Measurements from ENCODE around the gene ANOS1. TPM values are rescaled to one million over a fixed set of nuclear protein-coding genes. Genes with fewer than 3 reads are reported as not detected.

Gene ANOS1
- total RNA-seq, 1 donor from 2014 or later = 4.2 TPM

DNA sequence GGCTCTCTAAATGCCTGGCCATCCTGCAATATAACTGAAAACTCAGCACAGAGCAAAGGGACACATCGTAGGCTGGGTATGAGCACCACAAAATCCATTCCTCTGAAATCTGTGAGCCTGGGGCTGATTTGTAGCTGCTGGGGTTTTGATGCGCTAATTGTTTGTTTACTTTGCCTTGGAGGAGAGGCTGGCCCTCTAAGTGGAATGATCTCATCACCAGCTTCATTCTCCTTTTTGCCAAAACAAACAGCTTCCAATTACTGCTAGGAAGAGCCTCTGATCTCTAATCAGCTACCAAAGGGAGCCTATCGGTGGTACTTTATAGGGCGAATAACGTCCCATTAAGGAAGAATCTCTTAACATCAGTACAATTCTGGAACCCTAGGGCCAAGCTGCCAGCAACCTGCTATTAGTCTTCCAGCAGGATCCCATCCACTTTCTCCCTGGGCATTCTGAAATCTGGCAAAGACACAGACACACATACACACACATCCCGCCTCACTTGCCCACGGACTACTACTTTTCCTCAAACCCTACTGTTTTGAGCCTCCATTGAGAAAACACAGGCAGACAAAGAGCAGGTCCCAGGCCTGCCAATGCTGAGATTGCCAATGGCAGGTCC lies 5.8 kb downstream of the ANOS1 start:
- intact Hi-C loops (cut with DNase I) = no loop called here
- DNase-seq (ENCODE audit: low spot score) = no peak

DNA sequence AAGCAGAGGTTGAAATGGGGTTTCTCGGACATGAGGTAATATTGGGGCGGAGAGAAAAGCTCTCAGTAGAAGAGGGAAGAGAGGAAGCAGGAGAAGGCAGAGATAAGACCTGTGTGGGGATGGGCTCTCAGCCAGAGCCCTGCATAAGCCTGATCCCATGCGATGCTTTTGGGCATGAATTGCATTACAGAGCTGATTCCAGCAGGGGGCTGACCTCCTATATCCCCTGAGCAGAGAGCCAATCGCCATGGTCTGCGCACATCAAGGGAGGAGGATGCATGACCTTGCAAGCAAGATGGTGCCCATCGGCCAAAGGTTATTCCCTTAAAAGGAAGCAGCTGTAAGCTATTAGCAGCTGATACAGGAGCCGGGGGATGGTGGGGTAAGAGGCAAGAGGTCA lies 7.6 kb downstream of the ANOS1 start:
- intact Hi-C loops (cut with DNase I) = no loop called here
- DNase-seq (ENCODE audit: low spot score) = no peak

DNA sequence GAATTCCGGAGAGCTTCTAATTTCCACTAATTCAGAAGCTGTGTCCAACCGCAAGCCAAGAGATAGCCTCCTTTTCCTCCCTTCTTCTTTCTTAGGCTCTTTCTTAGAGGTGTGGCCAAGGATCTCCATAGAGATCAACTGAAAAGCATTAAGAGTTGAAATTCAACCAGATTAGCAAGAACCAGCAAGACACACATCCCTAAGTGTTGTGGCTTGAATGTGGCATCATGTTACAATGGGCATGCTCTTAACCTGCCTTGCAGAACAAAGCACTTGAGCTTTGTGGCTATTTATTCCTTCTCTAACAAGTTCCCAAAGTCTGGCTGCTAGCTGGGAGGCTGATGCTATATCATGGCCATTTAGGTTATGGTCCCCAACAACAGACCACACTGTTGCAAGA lies 10.4 kb downstream of the ANOS1 start:
- intact Hi-C loops (cut with DNase I) = no loop called here
- DNase-seq (ENCODE audit: low spot score) = no peak

DNA sequence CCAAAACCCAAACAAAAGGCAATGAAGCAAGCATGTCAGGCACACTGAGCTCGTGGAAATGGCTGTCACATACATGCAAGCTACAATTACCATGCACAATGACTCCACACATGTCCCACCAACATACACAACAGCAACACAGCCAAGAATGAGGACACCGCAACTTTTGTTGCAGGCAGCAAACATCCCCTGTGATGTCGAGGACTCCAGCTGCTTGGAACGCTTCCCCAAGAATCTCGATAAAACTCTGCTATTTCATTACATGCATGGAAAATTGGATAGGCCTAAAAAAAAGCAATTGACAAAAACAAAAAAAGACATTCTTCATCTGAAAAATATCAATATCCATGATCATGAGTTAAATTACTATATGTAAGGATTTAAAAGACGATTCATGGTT lies 11.8 kb downstream of the ANOS1 start:
- intact Hi-C loops (cut with DNase I) = no loop called here

DNA sequence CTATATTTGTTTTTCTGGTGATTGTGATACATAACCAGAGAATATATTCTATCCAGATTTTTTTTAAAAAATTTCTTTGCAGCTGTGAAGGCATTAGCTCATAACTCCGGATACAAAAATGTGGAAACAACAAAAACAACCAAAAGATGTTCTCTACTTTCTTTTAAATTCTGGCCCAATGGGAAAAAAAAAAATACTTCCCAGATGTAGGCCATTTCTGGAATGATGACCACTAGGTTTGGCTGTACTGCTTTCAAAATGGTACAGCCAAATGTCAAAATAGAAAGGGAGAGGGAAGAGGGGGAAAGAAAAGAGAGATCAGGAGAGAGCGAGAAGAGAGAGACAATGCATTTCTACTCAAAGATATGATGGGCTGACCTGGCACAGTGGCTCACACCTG lies 14.6 kb downstream of the ANOS1 start:
- intact Hi-C loops (cut with DNase I) = no loop called here
- no peak for DNase-seq (ENCODE audit: low spot score)

More for the DNA sequence above, 11.8 kb downstream of the ANOS1 start:
- no peak for DNase-seq (ENCODE audit: low spot score)

DNA sequence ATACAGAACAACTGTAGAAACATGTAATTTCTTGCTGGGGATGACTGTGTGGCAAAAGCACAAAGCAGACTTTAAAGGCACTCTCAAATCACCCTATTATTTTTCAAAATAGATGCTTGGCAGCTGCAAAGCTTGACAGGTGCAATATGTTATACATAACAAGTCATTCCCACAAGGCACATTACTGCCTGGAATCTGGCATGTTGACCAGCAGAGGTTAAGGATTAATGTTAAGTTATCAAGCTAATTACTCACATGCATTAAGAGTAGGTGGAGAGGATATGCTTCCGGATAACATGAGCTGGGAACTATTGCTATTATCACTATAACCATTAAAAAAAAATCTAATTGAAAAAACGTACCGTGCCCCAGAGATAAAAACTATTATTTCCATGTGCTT lies 17.8 kb downstream of the ANOS1 start:
- intact Hi-C loops (cut with DNase I) = no loop called here
- DNase-seq (ENCODE audit: low spot score) = no peak

DNA sequence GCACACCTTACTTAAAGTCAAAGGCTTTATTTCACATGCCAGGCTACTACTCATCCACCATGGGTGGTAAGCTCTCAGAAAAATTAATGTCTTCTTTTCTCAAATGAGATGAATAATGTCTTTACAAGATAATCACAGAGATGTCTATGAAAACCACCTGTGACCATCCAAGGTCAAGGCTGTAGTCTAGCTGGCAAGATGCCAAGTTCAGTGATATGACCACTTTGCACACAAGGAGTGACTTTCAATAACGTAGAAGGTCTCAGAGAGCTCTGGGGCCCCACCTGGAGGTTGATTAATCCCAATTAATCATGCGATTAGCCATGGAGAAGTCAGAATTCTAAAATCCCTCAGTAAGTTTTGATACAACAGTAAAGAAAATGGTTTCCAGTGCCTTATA lies 20.5 kb downstream of the ANOS1 start:
- no peak for DNase-seq (ENCODE audit: low spot score)
- intact Hi-C loops (cut with DNase I) = no loop called here

DNA sequence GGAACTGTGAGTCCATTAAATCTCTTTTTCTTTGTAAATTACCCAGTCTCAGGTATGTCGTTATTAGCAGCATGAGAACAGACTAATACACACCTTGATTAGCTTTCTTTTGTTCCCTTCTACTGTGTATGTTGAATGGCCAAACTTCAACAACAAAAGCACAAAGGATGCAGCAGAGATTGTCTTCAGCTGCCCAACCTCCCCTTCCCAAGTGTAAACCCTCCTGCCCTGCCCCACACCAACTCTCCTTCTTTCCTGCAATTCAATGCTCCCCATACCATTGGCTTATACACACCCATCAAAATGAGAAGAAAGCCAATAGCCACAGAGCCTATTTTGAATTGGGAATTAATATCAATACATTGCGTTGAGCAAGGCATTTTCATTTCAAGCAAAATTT lies 27.8 kb downstream of the ANOS1 start:
- DNase-seq (ENCODE audit: low spot score) = no peak
- intact Hi-C loops (cut with DNase I) = no loop called here

DNA sequence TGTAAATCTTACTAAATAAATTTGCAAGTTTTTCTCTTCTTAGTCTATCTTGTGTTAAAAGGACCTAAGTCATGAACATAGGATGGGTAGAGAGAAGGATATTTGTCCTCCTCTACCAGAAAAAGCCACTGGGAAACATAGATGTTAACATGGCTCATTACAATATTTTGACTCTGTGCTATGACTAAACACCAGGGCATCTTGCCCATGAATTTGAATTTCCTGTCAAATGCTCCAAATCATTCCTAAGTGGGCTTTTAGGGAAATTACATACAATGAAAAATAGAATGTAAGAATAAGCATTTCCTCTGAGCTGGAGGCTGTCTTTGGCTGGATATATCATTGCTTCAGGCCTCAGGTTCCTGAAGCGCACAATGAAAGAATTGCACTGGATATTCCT lies 39.1 kb downstream of the ANOS1 start:
- no peak for DNase-seq (ENCODE audit: low spot score)
- intact Hi-C loops (cut with DNase I) = no loop called here

DNA sequence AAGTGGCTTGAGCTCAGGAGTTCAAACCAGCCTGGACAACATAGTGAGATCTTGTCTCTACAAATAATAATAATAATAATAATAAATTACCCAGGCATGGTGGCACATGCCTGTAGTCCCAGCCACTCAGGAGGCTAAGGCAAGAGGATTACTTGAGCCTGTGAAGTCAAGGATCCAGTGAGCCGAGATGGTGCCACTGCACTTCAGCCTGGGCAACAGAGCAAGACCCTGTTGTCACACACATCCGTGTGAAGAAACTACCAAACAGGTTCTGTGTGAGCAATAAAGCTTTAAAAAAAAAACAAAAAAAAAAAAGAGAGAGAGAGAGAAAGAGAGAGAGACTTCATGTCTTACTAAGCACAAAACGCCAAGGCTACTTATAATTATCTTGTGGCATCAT lies 42.5 kb downstream of the ANOS1 start:
- DNase-seq (ENCODE audit: low spot score) = no peak
- intact Hi-C loops (cut with DNase I) = no loop called here

DNA sequence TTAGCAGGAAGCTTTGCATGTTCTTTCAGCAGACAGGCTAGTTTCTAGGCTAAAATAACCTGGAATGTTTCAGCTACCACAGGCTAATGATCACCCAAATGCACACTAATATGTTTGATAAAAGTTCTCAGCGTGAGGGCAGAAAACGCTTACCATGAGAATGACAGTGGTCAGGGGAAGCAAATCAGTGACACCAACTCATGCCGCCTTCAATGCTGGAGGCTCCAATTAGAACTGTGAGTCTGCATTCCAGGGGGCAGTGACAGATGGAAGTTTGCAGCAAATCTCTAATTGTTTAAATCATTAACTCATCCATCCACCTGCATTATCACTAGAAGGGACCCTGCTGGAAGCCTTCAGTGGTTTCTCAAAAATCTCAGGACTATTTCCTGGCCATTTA lies 43.2 kb downstream of the ANOS1 start:
- intact Hi-C loops (cut with DNase I) = no loop called here
- no peak for DNase-seq (ENCODE audit: low spot score)

DNA sequence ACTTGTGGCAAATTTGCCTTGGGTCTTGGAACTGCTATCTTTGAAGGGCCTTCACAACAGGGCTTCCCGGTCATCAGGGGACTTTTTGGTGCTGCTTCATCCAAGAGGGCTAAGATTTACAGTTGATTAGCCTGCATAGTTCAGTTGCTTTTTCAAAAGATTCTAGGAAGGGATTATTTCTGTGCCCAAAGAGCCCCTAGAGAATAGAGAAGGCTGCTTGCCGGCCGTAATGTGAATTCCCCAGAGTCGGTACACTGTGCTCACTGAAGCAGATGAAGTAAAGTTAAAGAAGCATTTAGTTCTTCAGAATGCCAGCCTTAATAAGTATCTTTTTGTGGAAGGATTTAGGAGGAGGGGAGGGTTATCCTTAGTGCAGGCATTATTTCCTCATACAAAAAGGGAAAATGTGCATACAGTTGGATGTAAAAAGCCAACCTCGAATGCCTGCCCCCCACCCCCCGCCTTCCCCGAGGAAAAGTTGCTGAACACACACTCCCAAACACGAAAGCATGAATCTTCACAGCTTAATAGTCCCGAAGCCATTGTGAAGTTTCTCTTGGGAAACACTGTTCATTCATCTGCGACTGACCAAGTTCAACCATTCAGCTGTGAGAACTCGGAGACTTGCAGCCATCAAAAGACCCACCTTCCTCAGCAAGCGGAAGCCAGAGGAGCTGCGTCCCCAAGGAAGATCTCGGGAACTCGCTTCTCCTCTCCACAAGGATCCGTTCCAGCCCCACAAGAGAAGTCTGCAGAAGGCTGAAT lies 47.6 kb downstream of the ANOS1 start:
- DNase-seq (ENCODE audit: low spot score) = no peak
- intact Hi-C loops (cut with DNase I) = no loop called here

DNA sequence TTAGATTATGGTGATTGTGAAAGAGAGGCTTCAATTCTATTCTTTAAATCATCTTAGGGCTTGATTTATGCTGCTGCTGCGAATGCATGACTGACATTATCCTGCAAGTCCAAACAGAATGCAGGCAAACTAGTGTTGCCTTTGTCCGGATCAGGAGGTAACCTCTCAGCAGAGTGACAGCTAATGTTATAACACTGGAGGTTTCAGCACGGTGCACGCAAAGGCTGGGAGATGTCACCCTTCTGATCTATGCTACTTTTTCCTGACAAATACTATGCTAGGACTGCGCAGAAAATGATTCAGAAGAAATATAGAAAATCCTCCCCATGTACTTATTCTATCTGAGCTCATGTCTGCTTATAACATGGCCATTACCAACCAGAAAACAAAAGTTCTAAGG lies 48.2 kb downstream of the ANOS1 start:
- DNase-seq (ENCODE audit: low spot score) = no peak
- intact Hi-C loops (cut with DNase I) = no loop called here

DNA sequence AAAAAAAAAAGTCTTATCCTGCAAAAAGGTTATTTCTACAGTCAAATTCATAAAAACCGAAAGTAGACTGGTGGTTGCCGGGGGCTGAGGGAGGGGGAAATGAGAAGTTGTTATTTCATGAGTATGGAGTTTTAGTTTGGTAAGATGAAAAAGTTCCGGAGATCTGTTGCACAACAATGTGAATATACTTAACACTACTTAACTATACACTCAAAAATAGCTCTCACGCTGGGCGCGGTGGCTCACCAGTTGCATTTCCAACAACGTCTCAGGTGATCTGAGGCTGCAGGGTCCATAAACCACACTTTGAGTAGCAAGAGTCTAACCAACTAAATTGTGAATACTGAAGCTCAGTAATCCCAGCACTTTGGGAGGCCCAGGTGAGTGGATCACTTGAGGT lies 52.4 kb downstream of the ANOS1 start:
- intact Hi-C loops (cut with DNase I) = no loop called here
- DNase-seq (ENCODE audit: low spot score) = no peak

DNA sequence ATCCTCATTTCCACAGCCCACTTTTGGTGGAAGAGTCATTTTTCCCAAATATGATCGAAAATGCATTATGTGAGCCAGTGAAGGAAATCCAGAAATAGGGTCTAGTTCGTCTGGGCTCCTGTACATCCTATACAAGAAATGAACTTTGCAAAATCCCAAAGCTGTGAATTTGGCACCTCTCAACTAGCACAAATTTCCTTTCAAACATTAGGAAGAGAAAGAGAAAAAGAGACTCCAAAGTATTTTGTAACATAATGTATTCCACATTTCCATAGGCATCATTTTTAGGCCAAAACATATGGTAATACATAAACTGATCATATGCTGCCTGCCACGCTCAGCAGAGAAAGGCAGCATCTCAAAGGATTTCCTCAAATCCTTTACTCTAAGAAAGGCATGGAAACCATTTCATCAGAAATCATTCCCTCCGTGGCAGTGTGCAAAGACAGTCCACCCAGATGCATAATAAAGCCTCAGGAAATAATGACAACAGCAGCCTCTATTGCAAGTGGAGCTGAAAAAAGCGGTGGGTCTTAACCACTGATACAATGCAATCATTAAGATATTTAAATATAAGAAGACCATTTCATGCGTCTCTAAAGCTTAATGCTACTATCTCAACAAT lies 56.8 kb downstream of the ANOS1 start:
- intact Hi-C loops (cut with DNase I) = no loop called here
- DNase-seq (ENCODE audit: low spot score) = no peak

DNA sequence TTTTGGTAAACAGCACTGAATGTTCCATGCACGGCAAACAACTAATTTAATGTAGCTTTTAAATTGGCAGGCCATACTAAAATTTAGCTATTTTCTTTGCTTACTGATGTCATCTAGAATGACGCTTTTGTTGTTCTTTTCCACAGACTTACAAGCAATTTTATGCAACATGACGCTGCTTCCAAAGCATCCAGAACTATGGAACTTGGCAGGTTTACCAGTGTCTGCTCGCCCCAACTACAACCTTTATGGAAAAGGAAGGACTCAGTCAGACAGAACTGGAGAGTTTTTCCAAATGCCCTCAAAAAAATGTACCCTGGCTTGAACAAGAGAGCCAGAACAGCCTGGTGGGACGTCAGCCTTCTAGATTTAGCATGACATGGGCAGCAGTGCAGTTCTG lies 58.7 kb downstream of the ANOS1 start:
- DNase-seq (ENCODE audit: low spot score) = no peak
- intact Hi-C loops (cut with DNase I) = no loop called here

DNA sequence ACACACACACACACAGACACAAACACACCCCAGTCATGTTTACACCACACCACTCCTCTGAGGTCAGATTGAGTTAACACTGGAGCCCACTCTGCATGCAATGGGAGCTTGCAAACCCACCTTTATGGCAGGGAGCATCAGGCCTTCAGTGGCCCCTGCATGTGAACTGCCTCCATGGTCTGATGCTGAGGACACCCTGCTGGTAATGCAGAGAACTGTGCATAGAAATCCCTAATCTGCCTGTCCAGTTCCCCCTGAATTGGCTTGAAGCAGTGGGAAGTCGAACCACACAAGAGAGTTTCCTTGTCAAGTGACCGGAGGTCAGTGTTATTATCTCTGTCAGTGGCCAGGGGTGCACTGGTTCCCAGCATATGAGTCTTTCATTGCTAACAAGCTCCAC lies 59.8 kb downstream of the ANOS1 start:
- intact Hi-C loops (cut with DNase I) = no loop called here
- DNase-seq (ENCODE audit: low spot score) = no peak

DNA sequence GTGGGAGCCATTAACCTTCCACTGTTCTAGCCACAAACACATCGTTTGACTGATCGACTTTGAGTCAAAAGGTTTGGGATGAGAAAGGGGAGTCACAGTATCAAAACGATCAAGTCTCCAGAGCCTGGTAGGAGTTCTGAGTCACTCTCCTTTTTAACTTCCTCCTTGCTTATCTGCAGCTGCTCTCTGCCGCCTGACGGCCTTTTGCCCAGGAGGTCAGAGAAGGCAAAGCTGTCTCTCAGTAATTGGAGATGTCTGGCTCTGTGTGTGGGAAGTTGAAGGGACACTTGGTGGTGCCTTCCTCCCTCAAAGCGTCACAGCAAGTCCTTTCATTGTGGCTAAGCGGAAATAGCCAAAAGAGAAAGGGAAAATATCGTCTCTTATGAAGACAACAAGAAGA lies 63.1 kb downstream of the ANOS1 start:
- no peak for DNase-seq (ENCODE audit: low spot score)
- intact Hi-C loops (cut with DNase I) = no loop called here

DNA sequence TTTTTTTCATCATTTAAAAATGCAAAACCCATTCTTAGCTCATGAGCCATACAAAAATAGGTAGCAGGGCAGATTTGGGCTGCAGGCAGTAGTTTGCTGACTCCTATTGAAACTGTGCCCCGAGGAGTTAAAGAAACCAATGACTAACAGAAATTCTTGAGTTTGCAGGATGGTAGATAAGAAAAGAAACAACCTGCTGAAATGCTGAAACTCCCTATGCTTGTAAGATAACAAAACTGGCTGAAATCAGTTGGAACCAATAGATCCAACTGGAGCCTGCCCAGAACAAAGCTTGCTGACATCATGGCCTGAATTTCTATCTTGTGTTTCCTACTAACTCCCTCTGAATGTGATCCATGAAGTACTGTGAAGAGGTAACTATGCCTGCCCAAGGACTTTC lies 68.6 kb downstream of the ANOS1 start:
- intact Hi-C loops (cut with DNase I) = no loop called here
- no peak for DNase-seq (ENCODE audit: low spot score)

DNA sequence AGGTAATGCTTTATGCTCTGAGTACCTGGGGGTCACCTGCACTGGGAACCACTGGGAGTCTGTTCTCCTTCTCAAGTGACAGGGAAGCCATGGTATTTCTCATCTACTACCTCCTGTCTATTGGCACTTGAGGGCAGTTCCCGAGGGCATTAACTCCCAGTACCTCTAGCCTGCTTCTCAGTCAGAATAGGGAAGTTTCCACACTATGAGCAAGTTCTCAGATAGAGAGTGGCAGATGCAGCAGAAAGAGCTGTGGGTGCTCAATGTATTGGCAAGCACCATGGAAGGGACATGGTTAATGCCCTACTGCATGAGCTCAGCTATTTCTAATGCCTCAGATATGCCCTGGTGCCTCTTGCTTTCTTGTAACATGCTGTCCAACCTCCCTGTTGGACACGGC lies 74.1 kb downstream of the ANOS1 start:
- no peak for DNase-seq (ENCODE audit: low spot score)
- intact Hi-C loops (cut with DNase I) = no loop called here

DNA sequence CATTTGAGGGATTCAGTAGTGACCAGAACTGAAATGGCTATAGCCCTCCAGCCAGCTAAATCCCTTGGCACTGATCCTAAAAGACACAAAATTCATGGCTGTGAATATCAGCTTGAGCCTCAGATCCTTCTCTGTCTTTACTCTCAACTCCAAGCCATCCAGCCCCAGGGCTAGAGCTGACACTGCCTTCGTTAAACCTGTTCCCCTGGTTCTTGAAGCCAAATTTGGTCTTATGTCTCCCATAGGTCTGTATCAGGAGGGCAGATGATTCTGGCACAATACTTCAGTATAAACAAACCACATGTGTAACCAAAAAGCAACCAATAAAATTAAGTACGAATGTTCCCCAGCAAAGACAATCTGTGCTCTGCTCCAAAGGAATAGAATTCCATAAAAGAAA lies 78.0 kb downstream of the ANOS1 start:
- DNase-seq (ENCODE audit: low spot score) = no peak
- intact Hi-C loops (cut with DNase I) = no loop called here

Data from cardiac septum (tissue), 1 donor.